GM20000 (cell line): ENCODE data around the gene SNX19.

Source experiments
- DNase-seq: peaks from one replicate; pipeline ENCODE4 v3.0.0; 2012; ENCODE audit warnings: low spot score
- CTCF ChIP-seq: IDR thresholded peaks from 2 replicates; pipeline ENCODE4 v1.5.1; 2012; ENCODE audit warnings: mild to moderate bottlenecking, control low read depth; ENCODE audit errors: extremely low read depth, missing control alignments

SNX19 gene

GRCh38 chr11:130913268-130913667, 3.0 kb downstream of the SNX19 start:
- no peak for TF ChIP-seq CTCF
- DNase-seq: no peak

- TF ChIP-seq CTCF: no peak
- no peak for DNase-seq
These were observed 3.7 kb downstream of the SNX19 start for GRCh38 chr11:130912552-130912951.

- TF ChIP-seq CTCF: no peak
- DNase-seq: no peak
These were observed 5.0 kb downstream of the SNX19 start for GRCh38 chr11:130911306-130911705.

- no peak for TF ChIP-seq CTCF
These were observed 6.6 kb downstream of the SNX19 start for GRCh38 chr11:130909650-130910049.

GRCh38 chr11:130908770-130909625, 7.3 kb downstream of the SNX19 start:
- no peak for TF ChIP-seq CTCF
- no peak for DNase-seq

More at GRCh38 chr11:130909650-130910049, 6.6 kb downstream of the SNX19 start:
- no peak for DNase-seq

GRCh38 chr11:130908061-130908460, 8.2 kb downstream of the SNX19 start:
- no peak for TF ChIP-seq CTCF
- no peak for DNase-seq

- TF ChIP-seq CTCF: no peak
- no peak for DNase-seq
These were observed 9.1 kb downstream of the SNX19 start for GRCh38 chr11:130907229-130907628.
